SU-DHL-6 (cell line): ENCODE results near the gene RPL10A.

ENCODE experiments used
- EZH2phosphoT487 ChIP-seq: fragments of 200-600 bp; sonication (generic), shearing (Covaris generic); conservative IDR thresholded peaks from 2 replicates; pipeline ENCODE4 v1.6.1; 2018; ENCODE audit warnings: mild to moderate bottlenecking, antibody characterized with exemption, low read length, moderate library complexity, mixed read lengths
- TF ChIP-seq, protein P1 (sequence below): fragments of 200-600 bp; sonication (generic); IDR thresholded peaks from one replicate; pipeline ENCODE4 v1.5.1; 2017; ENCODE audit warnings: antibody characterized with exemption, mild to moderate bottlenecking, low read length, moderate library complexity; ENCODE audit not compliant: insufficient read depth, poor library complexity, severe bottlenecking

DNA sequence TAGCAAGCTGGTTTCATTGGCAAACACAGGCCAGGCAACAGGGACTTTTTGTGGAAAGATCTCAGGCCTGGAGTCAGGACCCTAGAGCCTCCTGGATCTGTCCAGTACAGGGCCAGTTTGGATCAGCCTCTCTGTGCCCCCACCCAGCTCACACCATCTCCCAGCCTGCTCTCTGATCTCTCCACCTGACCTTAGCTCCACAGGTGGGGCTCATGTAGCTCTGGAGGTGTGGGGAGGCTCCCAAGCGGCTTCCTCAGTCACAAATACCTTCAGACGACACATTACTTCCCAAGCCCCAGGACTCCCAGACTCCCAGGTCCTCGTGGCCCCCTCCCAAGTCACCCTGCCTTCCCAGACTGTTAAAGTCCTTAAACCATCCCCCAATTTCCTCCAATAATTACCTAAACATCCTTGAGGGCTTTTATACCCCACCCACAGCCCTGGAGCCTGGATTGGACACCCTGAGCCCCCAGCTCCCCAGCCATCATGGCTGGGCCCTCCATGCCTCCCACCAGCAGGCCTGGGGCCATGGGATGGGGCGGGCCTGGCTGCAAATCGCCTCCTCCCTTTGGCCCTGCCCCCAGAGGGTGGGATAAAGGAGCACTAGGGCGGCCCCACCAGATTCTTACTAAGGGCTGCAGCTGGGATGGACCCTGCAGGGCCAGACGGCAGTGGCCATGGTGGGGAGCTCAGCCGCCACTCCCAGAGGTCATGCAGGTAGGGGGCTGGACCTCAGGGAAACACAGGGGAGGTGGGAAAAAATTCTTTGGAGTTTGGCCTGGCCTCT, 31.9 kb upstream of the RPL10A start:
- TF ChIP-seq, protein P1, sequence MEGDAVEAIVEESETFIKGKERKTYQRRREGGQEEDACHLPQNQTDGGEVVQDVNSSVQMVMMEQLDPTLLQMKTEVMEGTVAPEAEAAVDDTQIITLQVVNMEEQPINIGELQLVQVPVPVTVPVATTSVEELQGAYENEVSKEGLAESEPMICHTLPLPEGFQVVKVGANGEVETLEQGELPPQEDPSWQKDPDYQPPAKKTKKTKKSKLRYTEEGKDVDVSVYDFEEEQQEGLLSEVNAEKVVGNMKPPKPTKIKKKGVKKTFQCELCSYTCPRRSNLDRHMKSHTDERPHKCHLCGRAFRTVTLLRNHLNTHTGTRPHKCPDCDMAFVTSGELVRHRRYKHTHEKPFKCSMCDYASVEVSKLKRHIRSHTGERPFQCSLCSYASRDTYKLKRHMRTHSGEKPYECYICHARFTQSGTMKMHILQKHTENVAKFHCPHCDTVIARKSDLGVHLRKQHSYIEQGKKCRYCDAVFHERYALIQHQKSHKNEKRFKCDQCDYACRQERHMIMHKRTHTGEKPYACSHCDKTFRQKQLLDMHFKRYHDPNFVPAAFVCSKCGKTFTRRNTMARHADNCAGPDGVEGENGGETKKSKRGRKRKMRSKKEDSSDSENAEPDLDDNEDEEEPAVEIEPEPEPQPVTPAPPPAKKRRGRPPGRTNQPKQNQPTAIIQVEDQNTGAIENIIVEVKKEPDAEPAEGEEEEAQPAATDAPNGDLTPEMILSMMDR = no peak
- TF ChIP-seq EZH2phosphoT487 = no peak
